CD4-positive, alpha-beta T cell treated with Interleukin-6 for 4 hours (primary cell): ENCODE data around the gene WDSUB1.

ENCODE experiments used
- DNase-seq: peaks from one replicate; pipeline ENCODE4 v3.0.0-alpha.2; 2020; ENCODE audit warnings: mixed read lengths

WDSUB1 gene

GRCh38 chr2:159194241-159194640, 92.3 kb downstream of the WDSUB1 start:
- no peak for DNase-seq

DNA sequence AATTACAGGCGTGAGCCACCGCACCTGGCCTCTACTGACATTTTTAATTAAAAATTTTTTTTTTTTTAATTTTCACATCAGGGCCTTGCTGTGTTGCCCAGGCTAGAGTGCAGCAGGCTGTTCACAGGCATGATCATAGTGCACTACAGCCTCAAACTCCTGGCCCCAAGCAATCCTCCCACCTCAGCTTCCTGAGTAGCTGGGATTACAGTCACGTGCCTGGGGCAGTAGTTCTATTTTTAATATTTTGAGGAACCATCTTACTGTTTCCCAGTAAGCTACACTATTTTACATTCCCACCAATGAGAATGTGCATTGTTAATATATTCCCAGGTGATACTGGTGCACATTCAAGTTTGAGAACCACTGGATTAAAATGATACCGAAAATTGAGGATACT, 92.7 kb downstream of the WDSUB1 start:
- no peak for DNase-seq

GRCh38 chr2:159192371-159192918, 94.1 kb downstream of the WDSUB1 start:
- no peak for DNase-seq

DNA sequence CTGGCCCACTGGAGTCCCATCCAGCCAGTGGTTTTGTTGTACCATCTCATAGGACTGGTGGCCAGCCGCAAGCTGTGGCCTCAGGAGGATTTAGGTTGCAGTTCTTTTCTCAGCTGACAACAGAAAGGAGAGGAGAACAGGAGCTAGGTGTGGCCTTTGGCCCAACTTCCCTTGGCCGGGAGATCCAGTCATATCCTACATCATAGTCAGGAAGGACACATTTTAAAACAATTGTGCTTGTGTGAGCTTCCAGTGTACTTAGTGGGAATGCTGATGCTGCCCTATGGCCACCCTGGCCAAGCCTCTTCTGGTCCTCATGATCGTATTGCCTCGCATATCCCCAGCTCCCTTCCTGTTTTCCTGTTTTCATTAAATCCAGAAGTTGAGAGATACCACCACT, 98.1 kb downstream of the WDSUB1 start:
- no peak for DNase-seq

DNA sequence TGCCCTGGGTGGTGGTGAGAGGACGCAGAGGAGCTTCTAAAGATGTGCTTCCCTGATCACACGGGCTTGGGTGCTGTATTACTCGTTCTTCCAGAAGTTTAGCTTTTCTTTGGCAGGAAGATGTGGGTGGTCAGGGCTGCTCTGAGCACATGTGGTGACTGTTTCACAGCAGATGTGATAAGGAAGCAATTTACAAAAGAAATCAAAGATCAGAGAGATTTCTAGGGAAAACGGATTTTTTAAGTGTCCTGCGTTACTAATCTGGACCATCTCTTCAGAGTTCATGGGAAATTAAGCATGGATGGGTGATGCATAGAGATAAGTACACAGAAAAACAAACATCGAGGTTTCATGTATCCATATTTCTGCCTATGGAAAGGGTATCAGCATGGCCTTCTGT, 99.4 kb downstream of the WDSUB1 start:
- no peak for DNase-seq

DNA sequence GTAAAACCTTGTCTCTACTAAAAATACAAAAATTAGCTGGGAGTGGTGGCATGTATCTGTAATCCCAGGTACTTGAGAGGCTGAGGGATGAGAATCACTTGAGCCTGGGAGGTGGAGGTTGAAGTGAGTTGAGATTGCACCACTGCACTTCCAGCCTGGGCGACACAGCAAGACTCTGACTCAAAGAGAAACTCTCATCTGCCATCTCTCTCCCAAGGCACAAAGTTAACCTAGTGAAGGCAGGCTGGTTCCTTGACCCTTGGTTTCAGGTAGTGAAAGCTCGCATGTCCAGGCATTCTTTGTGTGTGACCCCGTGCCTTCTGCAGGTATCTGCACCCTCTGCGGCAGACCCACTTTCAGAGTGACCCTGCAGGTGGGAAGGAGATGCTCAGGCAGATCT, 100.0 kb downstream of the WDSUB1 start:
- DNase-seq = no peak
